Ovary (tissue), 9 donors: ENCODE measurements around the gene ZNF263. TPM values are rescaled to one million over a fixed set of nuclear protein-coding genes. Genes with fewer than 3 reads are reported as not detected.

Experiments
- DNase-seq, 5 donors: peaks; one replicate each; pipeline ENCODE4 v3.0.0-alpha.2; 2019 to 2020
- H3K27ac ChIP-seq, 2 donors: fragments of 200-600 bp; one replicate each; pipeline versions ENCODE4 v1.5.1 to v1.8.0; 2019 to 2022
- H3K27me3 ChIP-seq: fragments of 200-600 bp; one replicate; pipeline ENCODE4 v1.8.0; 2022
- H3K36me3 ChIP-seq: fragments of 200-600 bp; sonication (generic); one replicate; pipeline ENCODE4 v1.5.1; 2019
- H3K4me1 ChIP-seq: one replicate; pipeline ENCODE4 v1.8.1; 2013; ENCODE audit warnings: mild to moderate bottlenecking, moderate library complexity; ENCODE audit not compliant: insufficient read depth
- H3K4me3 ChIP-seq: fragments of 200-600 bp; sonication (generic); one replicate; pipeline ENCODE4 v1.5.1; 2017
- H3K9me3 ChIP-seq, 2 donors: fragments of 200-600 bp in 1 of 2; sonication (generic) in 1 of 2; one replicate each; pipeline versions ENCODE4 v1.5.1 to v1.8.1; 2013 to 2019; ENCODE audit warnings: mild to moderate bottlenecking in 1 of 2, moderate library complexity in 1 of 2
- CTCF ChIP-seq, 3 donors: fragments of 450-650 bp in 2 of 3; fragments of 200-600 bp in 1 of 3; IDR thresholded peaks; one replicate each; pipeline versions ENCODE4 v1.5.1 to v1.8.0; 2016 to 2022; ENCODE audit warnings: antibody characterized with exemption in 3 of 3, mild to moderate bottlenecking in 1 of 3
- EP300 ChIP-seq: sonication (generic); formaldehyde crosslinking; IDR thresholded peaks from one replicate; pipeline ENCODE4 v1.6.1; 2017; ENCODE audit warnings: antibody characterized with exemption
- POLR2A ChIP-seq: fragments of 450-650 bp; IDR thresholded peaks from one replicate; pipeline ENCODE4 v1.6.1; 2017; ENCODE audit warnings: antibody characterized with exemption, mild to moderate bottlenecking, moderate library complexity
- WGBS, 3 donors: extraction: QIAGEN DNeasy Blood & Tissue Kit in 1 of 3; methylation state at CpG; one replicate each; pipeline versions ENCODE4 v1.1.5 to v1.1.7; 2013 to 2017; 5-methylcytosine and 5-hydroxymethylcytosine counted together
- intact Hi-C, 4 donors: fragments of 100-400 bp; cut with DNase I; formaldehyde crosslinking; loops; one replicate each; pipeline versions ENCODE4 v1.11.0 to v1.15.1; 2022 to 2023
- polyA plus RNA-seq, 2 donors: library from polyadenylated mRNA; stranded (reverse); fragments of 200-250 nt in 1 of 2; fragments of 350-450 nt in 1 of 2; fragmentation: Illumina TruSeq in 1 of 2; extraction: RNeasy Lipid Tissue Mini Kit (QIAGEN cat#74804) in 1 of 2; gene quantifications; one replicate each; pipeline ENCODE4 v1.2.3, GENCODE V29; 2013 to 2014
- total RNA-seq, 7 donors: library from RNA; depleted of rRNA in 2 of 7; stranded (reverse); fragments of >200 nt in 2 of 7; fragmentation: NEBNext Ultra II Directional in 3 of 7; extraction: Animal tissue kit (Norgen Biotek cat#: 25700) in 3 of 7; gene quantifications; one replicate each; pipeline versions ENCODE4 v1.1.0 to v1.2.4, GENCODE V29; 2016 to 2023
- donor health status: DM: no; HTN: no; CAD: no; lungs with moderate emphysema.
- donor health status: DM: no; HTN: no; CAD: no.
- donor health status: Bipolar disorder and iron deficiency.
- donor health status: DM: yes; HTN: yes; CAD: no.
- donor health status: DM: no; HTN: no; CAD: no.
- donor health status: DM: yes; HTN: yes; CAD: no.

Gene ZNF263
- total and polyA plus RNA-seq, 9 donors, result 31.2 to 46.1 (median 33.2) TPM

DNA sequence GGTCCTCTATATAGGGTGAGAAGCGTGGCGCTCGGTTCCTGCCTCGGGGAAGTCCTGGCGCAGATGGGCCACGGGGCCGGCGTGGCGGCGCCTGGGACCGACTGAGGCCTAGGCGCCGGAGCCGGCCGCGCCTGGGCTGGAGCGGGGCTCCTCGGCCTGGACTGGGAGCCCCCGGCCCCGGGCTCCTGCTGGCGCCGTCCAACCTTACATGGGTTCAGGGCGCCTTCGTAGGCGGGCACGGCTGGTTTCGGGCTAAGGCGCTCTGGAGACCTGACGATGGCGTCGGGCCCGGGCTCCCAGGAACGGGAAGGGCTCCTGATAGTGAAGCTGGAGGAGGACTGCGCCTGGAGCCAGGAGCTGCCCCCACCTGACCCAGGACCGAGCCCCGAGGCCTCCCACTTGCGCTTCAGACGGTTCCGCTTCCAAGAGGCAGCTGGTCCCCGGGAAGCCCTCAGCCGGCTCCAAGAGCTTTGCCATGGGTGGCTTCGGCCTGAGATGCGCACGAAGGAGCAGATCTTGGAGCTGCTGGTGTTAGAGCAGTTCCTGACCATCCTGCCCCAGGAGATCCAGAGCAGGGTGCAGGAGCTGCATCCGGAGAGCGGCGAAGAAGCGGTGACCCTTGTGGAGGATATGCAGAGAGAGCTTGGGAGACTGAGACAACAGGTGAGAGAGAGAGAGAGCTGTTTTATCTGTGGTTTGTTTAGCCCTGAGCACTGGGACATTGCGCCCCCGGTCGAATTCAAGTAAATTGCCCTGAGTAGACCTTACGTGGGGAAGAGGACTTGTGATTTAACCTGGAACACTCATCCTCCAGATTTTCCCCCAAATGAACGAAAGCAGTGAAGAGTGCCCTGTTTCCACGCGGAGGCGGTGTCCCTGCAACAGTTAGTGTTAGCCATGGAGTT is 504 bp downstream of the ZNF263 start:
- Histone ChIP-seq H3K4me3 (peak overlapping the region; percentile 97), H3K27ac (peak overlapping the region; percentile 92 to 100), H3K27me3 (no peaks in the 10 kb centered on the region), H3K4me1 (peaks cover 8% of the 10 kb centered on the region), H3K36me3 (peaks cover 3% of the 10 kb centered on the region), H3K9me3 (peaks cover 0 to 11% of the 10 kb centered on the region in 2 donors)
- intact Hi-C loops, result loop anchor here in 1 of 4 donors (10.0 kb wide), 2 partner anchors 121 to 259 kb away; partner anchors contain the start of genes HCFC1R1, THOC6, TNFRSF12A and ZNF174
- TF ChIP-seq EP300 (no peak), CTCF (IDR thresholded peaks at IDR 0.05) (peak in 1 of 3 donors; percentile 18)
- DNase-seq, result peak; percentile 24 to 65 (median 42)
- 4 to 8% (median 7%) methylated on average over 35 to 56 of the region's 56 CpGs for WGBS, 3 donors

DNA sequence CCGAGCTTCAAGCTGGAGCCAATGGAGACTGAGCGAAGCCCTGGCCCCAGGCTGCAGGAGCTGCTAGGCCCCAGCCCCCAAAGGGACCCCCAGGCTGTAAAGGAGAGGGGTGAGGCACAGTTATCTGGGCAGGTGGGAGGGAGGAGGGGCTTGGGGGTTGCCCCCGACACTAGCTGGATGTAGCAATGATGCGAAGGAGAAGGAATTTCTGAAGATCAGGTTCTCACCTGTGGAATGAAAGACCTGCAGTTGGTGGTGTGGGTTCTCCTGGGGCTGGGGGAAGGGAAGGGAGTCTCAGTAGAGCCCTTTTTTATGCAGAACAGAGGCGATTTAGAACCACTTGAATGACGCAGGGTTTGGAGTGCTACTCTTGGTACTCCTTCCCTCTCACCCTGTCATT is 1.8 kb downstream of the ZNF263 start:
- TF ChIP-seq EP300 (no peak), POLR2A (no peak), CTCF (IDR thresholded peaks at IDR 0.05) (no peak)
- DNase-seq, result no peak
- Histone ChIP-seq H3K4me1 (peaks cover 8% of the 10 kb centered on the region), H3K4me3 (no peak overlapping the region), H3K36me3 (peaks cover 3% of the 10 kb centered on the region), H3K27me3 (no peaks in the 10 kb centered on the region), H3K27ac (no peak overlapping the region), H3K9me3 (peaks cover 0 to 24% of the 10 kb centered on the region in 2 donors)
- intact Hi-C loops, result loop anchor here in 1 of 4 donors (10.0 kb wide), 2 partner anchors 120 to 260 kb away; partner anchors contain the start of genes HCFC1R1, THOC6, TNFRSF12A and ZNF174
- 79 to 95% (median 85%) methylated on average over 6 of the region's 6 CpGs for WGBS, 3 donors

- TF ChIP-seq CTCF (IDR thresholded peaks at IDR 0.05) (no peak), EP300 (no peak), POLR2A (no peak)
- 98 to 99% (median 99%) methylated on average over 16 of the region's 16 CpGs for WGBS, 3 donors
- intact Hi-C loops, result loop anchor here in 1 of 4 donors (10.0 kb wide), 2 partner anchors 115 to 265 kb away; partner anchors contain the start of genes HCFC1R1, THOC6, TNFRSF12A and ZNF174
Observed at GRCh38 chr16:3289998-3290673, 6.8 kb downstream of the ZNF263 start.

GRCh38 chr16:3292604-3293003 is 9.3 kb downstream of the ZNF263 start:
- 98 to 99% (median 99%) methylated on average over 3 of the region's 3 CpGs for WGBS, 3 donors
- DNase-seq, result no peak
- Histone ChIP-seq H3K4me1 (no peaks in the 10 kb centered on the region), H3K9me3 (peaks cover 0 to 43% of the 10 kb centered on the region in 2 donors), H3K27me3 (no peaks in the 10 kb centered on the region), H3K4me3 (no peak overlapping the region), H3K27ac (no peak overlapping the region), H3K36me3 (no peaks in the 10 kb centered on the region)
- TF ChIP-seq CTCF (IDR thresholded peaks at IDR 0.05), result no peak
- TF ChIP-seq POLR2A, result no peak
- no peak for TF ChIP-seq EP300
- intact Hi-C loops, result no loop called here

More at GRCh38 chr16:3289998-3290673, 6.8 kb downstream of the ZNF263 start:
- Histone ChIP-seq H3K27me3 (no peaks in the 10 kb centered on the region), H3K36me3 (peaks cover 3% of the 10 kb centered on the region), H3K27ac (no peak overlapping the region), H3K9me3 (peaks cover 0 to 48% of the 10 kb centered on the region in 2 donors), H3K4me3 (no peak overlapping the region), H3K4me1 (no peaks in the 10 kb centered on the region)
- DNase-seq, result no peak
